GM06990 (cell line): Measurements from ENCODE around the gene MAP3K14.

Experiments used
- DNase-seq: peaks from one replicate; pipeline ENCODE4 v3.0.0-alpha.2; 2011; ENCODE audit not compliant: insufficient read length; ENCODE audit errors: extremely low read depth
- H3K27me3 ChIP-seq: replicated peaks from 2 replicates; pipeline ENCODE4 v1.6.0; 2011; ENCODE audit warnings: low read length; ENCODE audit not compliant: control insufficient read depth, insufficient read depth
- H3K36me3 ChIP-seq: 2 replicates; pipeline ENCODE4 v1.5.1; 2011; ENCODE audit warnings: low read length; ENCODE audit not compliant: control insufficient read depth, insufficient read depth
- H3K4me3 ChIP-seq: replicated peaks from 2 replicates; pipeline ENCODE4 v1.5.1; 2011; ENCODE audit warnings: low read depth, mild to moderate bottlenecking, control low read depth, low read length
- TF ChIP-seq, protein P1 (sequence below): IDR thresholded peaks from 2 replicates; pipeline ENCODE4 v1.5.1; 2011; ENCODE audit warnings: low read length, control low read depth, mild to moderate bottlenecking, inconsistent platforms; ENCODE audit not compliant: insufficient read depth, poor library complexity, severe bottlenecking

MAP3K14 gene

DNA sequence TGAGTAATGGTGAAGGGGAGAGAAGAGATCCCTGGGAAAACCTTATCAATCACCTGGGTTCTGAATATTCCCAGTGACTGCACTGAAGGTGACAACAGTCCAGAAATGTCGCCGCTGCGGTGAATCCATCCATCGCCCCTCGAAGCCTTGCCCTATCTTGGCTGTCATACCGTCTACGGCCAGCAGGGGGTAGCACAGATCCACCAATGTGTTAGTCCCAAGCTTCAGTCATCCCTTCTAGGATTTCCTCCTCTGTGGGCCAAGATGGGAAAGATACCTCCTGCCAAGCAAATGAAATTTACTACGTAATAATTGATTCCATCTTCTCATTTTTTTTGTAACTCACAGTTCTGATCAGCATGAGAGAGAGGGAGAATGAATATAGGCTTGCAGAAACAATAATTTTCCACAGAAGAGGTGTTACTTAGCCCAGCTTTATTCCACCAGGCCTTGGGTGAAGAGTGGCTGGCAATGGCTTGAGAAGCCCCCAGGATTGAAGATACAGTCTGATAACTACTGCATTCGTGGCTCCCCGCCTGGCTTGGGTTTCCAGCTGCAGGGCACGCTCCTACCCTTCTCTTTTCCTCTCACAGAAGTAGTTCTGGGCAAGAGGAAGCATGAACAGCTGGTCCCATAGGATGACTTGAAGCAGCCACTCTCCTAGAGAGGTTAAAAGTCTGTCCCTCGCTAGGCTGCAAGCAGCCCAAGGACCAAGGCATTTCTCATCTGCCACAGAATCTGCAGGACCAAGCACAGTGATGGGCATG, 97.7 kb downstream of the MAP3K14 start:
- H3K4me3 ChIP-seq = no peak overlapping the region
- no peaks in the 10 kb centered on the region for H3K27me3 ChIP-seq
- peaks cover 2% of the 10 kb centered on the region for H3K36me3 ChIP-seq
- DNase-seq = peak; percentile 49
- TF ChIP-seq, protein P1, sequence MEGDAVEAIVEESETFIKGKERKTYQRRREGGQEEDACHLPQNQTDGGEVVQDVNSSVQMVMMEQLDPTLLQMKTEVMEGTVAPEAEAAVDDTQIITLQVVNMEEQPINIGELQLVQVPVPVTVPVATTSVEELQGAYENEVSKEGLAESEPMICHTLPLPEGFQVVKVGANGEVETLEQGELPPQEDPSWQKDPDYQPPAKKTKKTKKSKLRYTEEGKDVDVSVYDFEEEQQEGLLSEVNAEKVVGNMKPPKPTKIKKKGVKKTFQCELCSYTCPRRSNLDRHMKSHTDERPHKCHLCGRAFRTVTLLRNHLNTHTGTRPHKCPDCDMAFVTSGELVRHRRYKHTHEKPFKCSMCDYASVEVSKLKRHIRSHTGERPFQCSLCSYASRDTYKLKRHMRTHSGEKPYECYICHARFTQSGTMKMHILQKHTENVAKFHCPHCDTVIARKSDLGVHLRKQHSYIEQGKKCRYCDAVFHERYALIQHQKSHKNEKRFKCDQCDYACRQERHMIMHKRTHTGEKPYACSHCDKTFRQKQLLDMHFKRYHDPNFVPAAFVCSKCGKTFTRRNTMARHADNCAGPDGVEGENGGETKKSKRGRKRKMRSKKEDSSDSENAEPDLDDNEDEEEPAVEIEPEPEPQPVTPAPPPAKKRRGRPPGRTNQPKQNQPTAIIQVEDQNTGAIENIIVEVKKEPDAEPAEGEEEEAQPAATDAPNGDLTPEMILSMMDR = peak; percentile 84
